T47D (cell line): ENCODE measurements around the gene MED15.

Source experiments
- DNase-seq, 2 experiments: peaks; one replicate each; pipeline versions ENCODE4 v3.0.0 to v3.0.0-alpha.2; 2011 to 2012; ENCODE audit warnings: low read depth in 1 of 2, low spot score in 1 of 2
- JUND ChIP-seq: IDR thresholded peaks from 2 replicates; pipeline ENCODE4 v1.6.1; 2012; ENCODE audit warnings: low read depth
- in situ Hi-C: cut with HindIII; loops from 2 replicates; pipeline ENCODE4 v1.10.0; 2016; ENCODE audit warnings: low sequenced_read_pairs, low pct_unique_long_range_greater_than_20kb

MED15 gene

GRCh38 chr22:20550057-20550817, 42.8 kb downstream of the MED15 start:
- DNase-seq = no peak
- no peak for TF ChIP-seq JUND
- in situ Hi-C loops = no loop called here

GRCh38 chr22:20550851-20551744, 43.7 kb downstream of the MED15 start:
- TF ChIP-seq JUND = no peak
- DNase-seq = no peak
- in situ Hi-C loops = no loop called here

GRCh38 chr22:20551805-20552442, 44.5 kb downstream of the MED15 start:
- no peak for DNase-seq
- no peak for TF ChIP-seq JUND

GRCh38 chr22:20552443-20553401, 45.3 kb downstream of the MED15 start:
- in situ Hi-C loops = no loop called here
- DNase-seq = no peak
- TF ChIP-seq JUND = no peak

More at GRCh38 chr22:20551805-20552442, 44.5 kb downstream of the MED15 start:
- in situ Hi-C loops = no loop called here

GRCh38 chr22:20553947-20554741, 46.7 kb downstream of the MED15 start:
- DNase-seq = no peak
- in situ Hi-C loops = no loop called here
- TF ChIP-seq JUND = no peak

- in situ Hi-C loops = no loop called here
- no peak for TF ChIP-seq JUND
- DNase-seq = no peak
Measured at GRCh38 chr22:20554824-20555223, 47.4 kb downstream of the MED15 start.

GRCh38 chr22:20558534-20558933, 51.1 kb downstream of the MED15 start:
- no peak for TF ChIP-seq JUND
- in situ Hi-C loops = no loop called here
- no peak for DNase-seq

- in situ Hi-C loops = no loop called here
- TF ChIP-seq JUND = no peak
- no peak for DNase-seq
Measured at GRCh38 chr22:20559174-20559760, 51.9 kb downstream of the MED15 start.

GRCh38 chr22:20560716-20561115, 53.3 kb downstream of the MED15 start:
- no peak for DNase-seq
- in situ Hi-C loops = no loop called here
- no peak for TF ChIP-seq JUND

- TF ChIP-seq JUND = no peak
- no peak for DNase-seq
- in situ Hi-C loops = no loop called here
Measured at GRCh38 chr22:20561882-20562281, 54.5 kb downstream of the MED15 start.
